Measurements from ENCODE around the gene DGKI.

The DGKI gene

DNA sequence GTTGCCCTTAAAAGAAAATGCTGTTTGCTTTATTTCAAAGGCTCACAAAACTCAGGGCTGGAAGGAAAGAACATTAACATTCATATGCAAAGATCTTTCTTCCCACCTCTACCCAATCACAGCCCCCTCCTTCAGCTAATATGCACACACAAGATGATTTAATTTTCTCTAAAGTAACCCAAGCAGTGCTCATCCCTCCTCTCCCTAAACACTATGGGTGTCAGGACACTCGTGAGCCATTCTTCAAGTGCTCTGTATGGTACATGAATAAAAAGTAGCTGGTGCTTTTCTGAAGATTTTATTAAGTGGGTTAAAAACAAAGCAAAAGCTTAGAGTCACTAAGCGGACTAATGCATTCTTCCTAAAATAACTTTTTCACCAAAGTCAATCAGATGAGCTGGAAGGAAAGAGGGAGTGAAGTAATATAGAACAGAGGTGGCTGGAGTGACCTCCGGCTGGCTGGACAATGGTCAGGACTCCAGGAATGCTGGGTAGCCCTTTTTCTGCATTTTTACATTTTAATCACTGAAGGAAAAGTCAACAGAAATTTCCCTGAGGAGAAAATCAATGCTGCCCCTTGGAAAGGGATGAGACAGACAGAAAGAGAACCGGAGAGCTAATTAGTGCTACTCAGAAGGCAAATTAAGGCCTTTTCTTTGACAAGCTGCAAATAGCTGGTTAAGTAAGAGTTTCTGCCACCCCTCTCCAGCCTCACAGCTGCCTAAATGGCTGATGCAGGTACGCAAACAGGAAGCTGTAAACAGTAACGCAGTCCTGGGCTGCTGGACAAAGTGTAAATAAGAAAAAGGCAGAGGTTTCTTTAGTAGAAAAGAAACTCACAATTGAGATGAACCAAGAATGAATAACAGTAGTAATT, 6.6 kb downstream of the DGKI start (continued):
- TF ChIP-seq, protein P1, sequence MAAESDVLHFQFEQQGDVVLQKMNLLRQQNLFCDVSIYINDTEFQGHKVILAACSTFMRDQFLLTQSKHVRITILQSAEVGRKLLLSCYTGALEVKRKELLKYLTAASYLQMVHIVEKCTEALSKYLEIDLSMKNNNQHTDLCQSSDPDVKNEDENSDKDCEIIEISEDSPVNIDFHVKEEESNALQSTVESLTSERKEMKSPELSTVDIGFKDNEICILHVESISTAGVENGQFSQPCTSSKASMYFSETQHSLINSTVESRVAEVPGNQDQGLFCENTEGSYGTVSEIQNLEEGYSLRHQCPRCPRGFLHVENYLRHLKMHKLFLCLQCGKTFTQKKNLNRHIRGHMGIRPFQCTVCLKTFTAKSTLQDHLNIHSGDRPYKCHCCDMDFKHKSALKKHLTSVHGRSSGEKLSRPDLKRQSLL (tag by site-specific recombination; IDR thresholded peaks at IDR 0.05): no peak
- TF ChIP-seq, protein P2, sequence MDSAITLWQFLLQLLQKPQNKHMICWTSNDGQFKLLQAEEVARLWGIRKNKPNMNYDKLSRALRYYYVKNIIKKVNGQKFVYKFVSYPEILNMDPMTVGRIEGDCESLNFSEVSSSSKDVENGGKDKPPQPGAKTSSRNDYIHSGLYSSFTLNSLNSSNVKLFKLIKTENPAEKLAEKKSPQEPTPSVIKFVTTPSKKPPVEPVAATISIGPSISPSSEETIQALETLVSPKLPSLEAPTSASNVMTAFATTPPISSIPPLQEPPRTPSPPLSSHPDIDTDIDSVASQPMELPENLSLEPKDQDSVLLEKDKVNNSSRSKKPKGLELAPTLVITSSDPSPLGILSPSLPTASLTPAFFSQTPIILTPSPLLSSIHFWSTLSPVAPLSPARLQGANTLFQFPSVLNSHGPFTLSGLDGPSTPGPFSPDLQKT (IDR thresholded peaks at IDR 0.05; ENCODE audit: borderline replicate concordance, low read depth, low read length): no peak

DNA sequence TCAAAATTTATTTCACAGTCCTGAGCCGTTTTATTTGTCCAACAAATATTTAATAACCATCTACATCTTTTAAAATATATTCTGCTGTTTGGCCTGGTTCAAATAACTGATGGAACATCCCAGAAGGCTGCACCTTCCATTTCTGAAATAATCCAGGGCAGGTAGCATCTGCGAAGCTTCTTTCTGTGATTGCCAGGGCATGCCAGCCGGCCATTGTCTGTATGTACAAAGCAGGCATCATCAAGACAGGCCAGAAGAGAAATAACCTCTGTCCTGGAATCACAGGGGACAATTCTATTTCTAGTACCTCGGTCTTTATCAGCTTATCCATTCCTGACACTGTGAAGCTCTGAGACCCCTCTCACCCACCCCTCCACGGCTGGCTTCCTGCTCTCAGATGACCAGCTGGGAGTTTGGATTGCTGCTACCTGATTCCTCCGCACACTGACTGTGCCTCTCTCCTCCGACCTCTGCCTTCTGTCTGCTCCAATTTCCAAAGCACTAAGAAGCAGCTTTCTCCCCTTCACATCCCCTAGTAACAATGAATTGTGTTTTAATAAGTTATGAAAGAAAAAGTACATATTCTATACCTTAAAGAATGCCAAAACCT, 8.0 kb downstream of the DGKI start:
- no peak overlapping the region for H3K27ac ChIP-seq (ENCODE audit: extremely low read depth, low read depth, low read length)
- ChIA-PET POLR2A (no interaction called here), CTCF (interaction anchor here (1.6 kb wide), 1 partner anchor 183 kb away, joined by 6 read pairs; no protein-coding TSS in a partner anchor)
- no peaks in the 10 kb centered on the region for H3K9me3 ChIP-seq (ENCODE audit: control insufficient read depth, insufficient read depth, low read depth, low read length)
- H3K4me3 ChIP-seq (ENCODE audit: low read depth, low read length): no peak overlapping the region
- no peaks in the 10 kb centered on the region for H3K4me1 ChIP-seq (ENCODE audit: control insufficient read depth, insufficient read depth, low read length)
- TF ChIP-seq ZBTB21 (tag by site-specific recombination; IDR thresholded peaks at IDR 0.05): no peak
- TF ChIP-seq ZNF514 (tag by site-specific recombination; IDR thresholded peaks at IDR 0.05): no peak
- no peak for TF ChIP-seq ZNF121 (tag by site-specific recombination; IDR thresholded peaks at IDR 0.05)
- TF ChIP-seq ZSCAN23 (tag by site-specific recombination; IDR thresholded peaks at IDR 0.05): no peak
- TF ChIP-seq, protein P3, sequence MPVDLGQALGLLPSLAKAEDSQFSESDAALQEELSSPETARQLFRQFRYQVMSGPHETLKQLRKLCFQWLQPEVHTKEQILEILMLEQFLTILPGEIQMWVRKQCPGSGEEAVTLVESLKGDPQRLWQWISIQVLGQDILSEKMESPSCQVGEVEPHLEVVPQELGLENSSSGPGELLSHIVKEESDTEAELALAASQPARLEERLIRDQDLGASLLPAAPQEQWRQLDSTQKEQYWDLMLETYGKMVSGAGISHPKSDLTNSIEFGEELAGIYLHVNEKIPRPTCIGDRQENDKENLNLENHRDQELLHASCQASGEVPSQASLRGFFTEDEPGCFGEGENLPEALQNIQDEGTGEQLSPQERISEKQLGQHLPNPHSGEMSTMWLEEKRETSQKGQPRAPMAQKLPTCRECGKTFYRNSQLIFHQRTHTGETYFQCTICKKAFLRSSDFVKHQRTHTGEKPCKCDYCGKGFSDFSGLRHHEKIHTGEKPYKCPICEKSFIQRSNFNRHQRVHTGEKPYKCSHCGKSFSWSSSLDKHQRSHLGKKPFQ (tag by site-specific recombination; IDR thresholded peaks at IDR 0.05): no peak
- no peaks in the 10 kb centered on the region for H3K36me3 ChIP-seq (ENCODE audit: control insufficient read depth in 2 of 2, insufficient read depth in 1 of 2, low read length in 2 of 2)

DNA sequence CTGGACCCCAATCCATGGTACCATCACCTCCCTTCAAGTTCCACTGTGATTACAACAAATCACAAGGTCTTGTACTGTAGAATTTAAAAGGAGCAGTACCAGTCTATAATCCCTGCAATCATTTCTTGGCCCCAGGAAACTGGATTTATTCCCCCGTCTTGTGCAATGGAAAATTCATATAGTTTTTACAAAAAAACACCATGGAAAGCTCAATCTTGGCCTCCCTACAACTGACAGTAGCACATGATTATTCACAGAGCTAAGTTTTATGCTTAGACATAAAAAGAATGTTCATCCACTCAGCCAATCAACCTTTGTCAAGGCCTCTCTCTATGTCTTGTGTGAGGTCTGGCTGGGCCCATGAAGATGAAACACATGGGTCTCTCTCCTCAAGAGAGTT, 10.2 kb downstream of the DGKI start:
- Histone ChIP-seq H3K9me3 (ENCODE audit: control insufficient read depth, insufficient read depth, low read depth, low read length) (no peaks in the 10 kb centered on the region), H3K27ac (ENCODE audit: extremely low read depth, low read depth, low read length) (no peak overlapping the region), H3K4me1 (ENCODE audit: control insufficient read depth, insufficient read depth, low read length) (no peaks in the 10 kb centered on the region), H3K36me3 (ENCODE audit: control insufficient read depth in 2 of 2, insufficient read depth in 1 of 2, low read length in 2 of 2) (no peaks in the 10 kb centered on the region), H3K4me3 (ENCODE audit: low read depth, low read length) (no peak overlapping the region)
- POLR2A ChIA-PET: no interaction called here
- CTCF ChIA-PET: interaction anchor here (0.7 kb wide), 1 partner anchor 183 kb away, joined by 3 read pairs; no protein-coding TSS in a partner anchor
- TF ChIP-seq PRDM1 (tag by site-specific recombination; IDR thresholded peaks at IDR 0.05) (no peak), ZNF610 (tag by site-specific recombination; IDR thresholded peaks at IDR 0.05; ENCODE audit: borderline replicate concordance) (no peak), ZNF621 (tag by site-specific recombination; IDR thresholded peaks at IDR 0.05) (no peak), ZNF274 (IDR thresholded peaks at IDR 0.05; ENCODE audit: low read length) (no peak), ZNF274 (tag by site-specific recombination; IDR thresholded peaks at IDR 0.05; ENCODE audit: borderline replicate concordance) (no peak), SETDB1 (IDR thresholded peaks at IDR 0.05; ENCODE audit: insufficient read length, low read length) (no peak), MEIS1 (CRISPR knock-in tag; IDR thresholded peaks at IDR 0.05; ENCODE audit: borderline replicate concordance) (no peak), ZNF10 (tag by site-specific recombination; IDR thresholded peaks at IDR 0.05) (no peak), RBAK (tag by site-specific recombination; IDR thresholded peaks at IDR 0.05) (no peak), YY2 (tag by site-specific recombination; IDR thresholded peaks at IDR 0.05) (no peak), ZNF768 (tag by site-specific recombination; IDR thresholded peaks at IDR 0.05) (no peak), ZNF76 (tag by site-specific recombination; IDR thresholded peaks at IDR 0.05; ENCODE audit: borderline replicate concordance, low read depth) (no peak), OVOL3 (tag by site-specific recombination; IDR thresholded peaks at IDR 0.05) (no peak), ZNF138 (tag by site-specific recombination; IDR thresholded peaks at IDR 0.05; ENCODE audit: borderline replicate concordance) (no peak), YY1 (tag by site-specific recombination; IDR thresholded peaks at IDR 0.05) (no peak)
- TF ChIP-seq, protein P4, sequence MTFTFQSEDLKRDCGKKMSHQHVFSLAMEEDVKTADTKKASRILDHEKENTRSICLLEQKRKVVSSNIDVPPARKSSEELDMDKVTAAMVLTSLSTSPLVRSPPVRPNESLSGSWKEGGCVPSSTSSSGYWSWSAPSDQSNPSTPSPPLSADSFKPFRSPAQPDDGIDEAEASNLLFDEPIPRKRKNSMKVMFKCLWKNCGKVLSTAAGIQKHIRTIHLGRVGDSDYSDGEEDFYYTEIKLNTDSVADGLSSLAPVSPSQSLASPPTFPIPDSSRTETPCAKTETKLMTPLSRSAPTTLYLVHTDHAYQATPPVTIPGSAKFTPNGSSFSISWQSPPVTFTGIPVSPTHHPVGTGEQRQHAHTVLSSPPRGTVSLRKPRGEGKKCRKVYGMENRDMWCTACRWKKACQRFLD (tag by site-specific recombination; IDR thresholded peaks at IDR 0.05): no peak
- TF ChIP-seq, protein P5, sequence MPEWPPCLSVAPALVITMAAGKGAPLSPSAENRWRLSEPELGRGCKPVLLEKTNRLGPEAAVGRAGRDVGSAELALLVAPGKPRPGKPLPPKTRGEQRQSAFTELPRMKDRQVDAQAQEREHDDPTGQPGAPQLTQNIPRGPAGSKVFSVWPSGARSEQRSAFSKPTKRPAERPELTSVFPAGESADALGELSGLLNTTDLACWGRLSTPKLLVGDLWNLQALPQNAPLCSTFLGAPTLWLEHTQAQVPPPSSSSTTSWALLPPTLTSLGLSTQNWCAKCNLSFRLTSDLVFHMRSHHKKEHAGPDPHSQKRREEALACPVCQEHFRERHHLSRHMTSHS (tag by site-specific recombination; IDR thresholded peaks at IDR 0.05): no peak
- TF ChIP-seq, protein P6, sequence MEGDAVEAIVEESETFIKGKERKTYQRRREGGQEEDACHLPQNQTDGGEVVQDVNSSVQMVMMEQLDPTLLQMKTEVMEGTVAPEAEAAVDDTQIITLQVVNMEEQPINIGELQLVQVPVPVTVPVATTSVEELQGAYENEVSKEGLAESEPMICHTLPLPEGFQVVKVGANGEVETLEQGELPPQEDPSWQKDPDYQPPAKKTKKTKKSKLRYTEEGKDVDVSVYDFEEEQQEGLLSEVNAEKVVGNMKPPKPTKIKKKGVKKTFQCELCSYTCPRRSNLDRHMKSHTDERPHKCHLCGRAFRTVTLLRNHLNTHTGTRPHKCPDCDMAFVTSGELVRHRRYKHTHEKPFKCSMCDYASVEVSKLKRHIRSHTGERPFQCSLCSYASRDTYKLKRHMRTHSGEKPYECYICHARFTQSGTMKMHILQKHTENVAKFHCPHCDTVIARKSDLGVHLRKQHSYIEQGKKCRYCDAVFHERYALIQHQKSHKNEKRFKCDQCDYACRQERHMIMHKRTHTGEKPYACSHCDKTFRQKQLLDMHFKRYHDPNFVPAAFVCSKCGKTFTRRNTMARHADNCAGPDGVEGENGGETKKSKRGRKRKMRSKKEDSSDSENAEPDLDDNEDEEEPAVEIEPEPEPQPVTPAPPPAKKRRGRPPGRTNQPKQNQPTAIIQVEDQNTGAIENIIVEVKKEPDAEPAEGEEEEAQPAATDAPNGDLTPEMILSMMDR (tag by site-specific recombination; IDR thresholded peaks at IDR 0.05): no peak
